ENCODE measurements around the gene CREB5.
A peak's percentile ranks its signal among the peaks of the same experiment; 100 is the strongest.

DNA sequence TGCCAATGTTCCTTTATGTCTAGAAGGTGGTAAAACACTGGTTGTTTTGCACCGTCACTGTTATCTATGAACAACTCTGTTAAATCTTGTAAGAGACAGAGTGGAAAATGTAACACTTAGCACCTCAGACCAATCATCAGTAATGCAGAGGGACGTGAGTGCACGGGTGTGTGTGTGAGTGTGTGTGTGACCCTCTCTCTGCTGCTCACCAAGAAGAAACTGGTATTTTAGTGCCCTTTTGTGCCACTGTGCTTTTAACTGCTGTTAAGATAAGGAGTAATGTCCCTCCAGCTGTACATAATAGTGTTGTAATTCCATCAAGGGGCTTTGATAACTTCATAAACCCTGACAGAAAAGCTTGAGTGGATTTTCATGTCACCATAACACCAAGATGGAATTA is 130.1 kb downstream of the CREB5 start:
- TF ChIP-seq GATA2 (IDR thresholded peaks at IDR 0.05; ENCODE audit: low read depth, low read length) (peak; percentile 92), GATA3 (IDR thresholded peaks at IDR 0.05; ENCODE audit: low read depth, low read length) (peak; percentile 93)

All from SH-SY5Y (cell line).